GM21528 (cell line): ENCODE measurements around the gene MET.

ENCODE experiments used
- ATAC-seq: cut with Tn5 transposase; IDR thresholded peaks from one replicate; pipeline ENCODE4 v1.9.1; 2021; ENCODE audit warnings: mild to moderate bottlenecking, moderate library complexity; ENCODE audit not compliant: unreplicated experiment, low FRiP score

The MET gene

GRCh38 chr7:116834815-116835504 is 163.0 kb downstream of the MET start:
- ATAC-seq: no peak

GRCh38 chr7:116836048-116836447 is 164.1 kb downstream of the MET start:
- no peak for ATAC-seq

GRCh38 chr7:116836911-116837310 is 164.9 kb downstream of the MET start:
- ATAC-seq: no peak

GRCh38 chr7:116837586-116837985 is 165.6 kb downstream of the MET start:
- ATAC-seq: no peak

GRCh38 chr7:116840256-116840655 is 168.3 kb downstream of the MET start:
- no peak for ATAC-seq

- no peak for ATAC-seq
Measured at GRCh38 chr7:116842371-116842770, 170.4 kb downstream of the MET start.

- no peak for ATAC-seq
Measured at GRCh38 chr7:116843378-116843777, 171.4 kb downstream of the MET start.
